GM18867 (cell line): ENCODE results near the gene LPIN3.

Source experiments
- ATAC-seq: cut with Tn5 transposase; IDR thresholded peaks from one replicate; pipeline ENCODE4 v1.9.1; 2021; ENCODE audit warnings: mild to moderate bottlenecking, moderate library complexity; ENCODE audit not compliant: unreplicated experiment

The LPIN3 gene

GRCh38 chr20:41390889-41391288 is 50.3 kb downstream of the LPIN3 start:
- no peak for ATAC-seq

DNA sequence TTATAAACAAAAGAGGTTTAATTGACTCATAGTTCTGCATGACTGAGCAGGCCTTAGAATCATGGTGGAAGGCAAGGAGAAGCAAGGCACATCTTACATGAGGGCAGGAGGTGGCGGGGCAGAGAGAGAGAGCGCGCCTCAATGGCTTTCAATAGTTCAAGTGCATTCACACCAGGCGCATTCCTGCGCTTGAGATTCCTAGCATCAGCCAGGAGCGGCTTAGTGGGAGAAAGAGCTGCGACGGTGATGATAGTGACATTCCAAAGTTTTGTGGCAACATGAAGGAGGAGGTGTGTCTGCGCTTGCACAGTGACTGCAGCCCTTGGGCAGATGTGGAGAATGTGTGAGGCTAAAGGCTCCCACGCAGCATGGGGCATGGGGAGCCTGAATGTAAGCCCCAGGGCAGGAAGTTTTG is 51.0 kb downstream of the LPIN3 start:
- no peak for ATAC-seq

- no peak for ATAC-seq
Measured at GRCh38 chr20:41392295-41392694, 51.7 kb downstream of the LPIN3 start.

- ATAC-seq: no peak
Measured at GRCh38 chr20:41392871-41393704, 52.5 kb downstream of the LPIN3 start.

DNA sequence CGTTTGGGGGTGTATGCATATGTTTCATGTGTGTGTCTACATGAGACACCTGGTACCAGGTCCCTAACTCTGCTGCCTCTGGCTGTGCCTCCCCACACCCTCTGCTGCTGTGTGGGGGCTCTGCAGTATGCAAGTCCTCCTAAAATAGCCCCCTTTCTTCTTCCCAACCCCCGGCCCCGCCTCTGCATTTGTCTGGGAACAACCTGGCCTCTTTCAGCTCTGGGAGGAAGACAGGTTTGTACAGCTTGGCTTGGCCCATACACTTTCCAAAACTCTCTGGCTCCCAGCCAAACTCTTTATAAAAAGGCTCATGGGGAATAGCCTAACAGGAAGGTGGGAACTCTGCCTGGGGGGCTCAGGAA is 53.1 kb downstream of the LPIN3 start:
- no peak for ATAC-seq

DNA sequence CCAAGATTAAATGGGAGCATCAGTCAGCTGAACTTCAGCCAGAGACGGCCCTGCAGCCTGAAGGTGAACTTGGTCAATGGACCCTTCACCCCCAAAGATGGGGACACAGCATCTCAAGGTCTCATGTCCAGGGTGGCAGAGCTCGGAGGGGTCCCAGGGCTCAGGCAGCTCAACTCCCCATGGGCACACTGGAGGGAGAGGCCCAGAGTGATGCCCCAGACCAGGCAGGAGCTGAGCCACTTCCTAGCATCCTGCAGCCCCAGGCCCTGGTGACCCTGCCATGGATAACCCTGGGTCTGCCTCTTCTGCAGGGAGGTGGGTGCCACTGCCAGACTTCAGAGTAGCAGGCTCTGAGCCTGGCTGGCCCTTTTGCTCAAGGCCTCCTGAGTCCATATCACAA is 53.5 kb downstream of the LPIN3 start:
- no peak for ATAC-seq

DNA sequence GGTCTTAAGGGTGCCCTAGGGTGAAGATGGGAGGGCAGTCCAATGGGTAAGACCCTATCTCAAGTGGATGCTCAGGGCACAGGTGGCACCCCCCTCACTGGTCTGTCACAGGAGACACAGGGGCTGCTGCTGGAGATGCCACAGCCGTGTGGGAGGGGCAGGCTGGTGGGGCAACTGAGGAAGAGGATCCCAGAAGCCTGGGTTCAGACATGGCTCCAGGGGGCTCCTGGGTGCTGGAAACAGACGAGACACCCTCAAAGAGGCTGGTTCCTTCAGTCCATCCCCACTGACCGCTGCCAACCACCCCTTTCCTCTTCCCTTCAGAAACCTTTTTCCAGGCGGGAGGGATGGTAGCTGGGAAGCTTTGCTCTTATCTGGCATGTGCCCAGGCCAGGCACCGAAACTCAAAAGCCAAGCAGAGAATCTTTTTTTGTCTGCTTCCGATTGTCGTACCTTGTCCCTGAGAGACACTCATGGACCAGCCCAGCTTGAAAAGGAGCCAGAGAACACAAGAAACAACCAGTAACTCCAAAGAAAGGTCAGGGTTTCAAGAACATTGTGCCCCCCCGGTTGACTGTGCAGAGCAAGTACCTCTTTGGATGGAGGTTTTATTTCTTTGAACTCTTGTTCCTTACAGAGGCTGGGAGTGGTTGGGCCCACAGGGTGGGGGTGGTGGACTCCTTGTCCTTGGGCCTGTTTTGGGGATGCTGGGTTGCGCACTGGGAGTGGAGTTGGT is 54.5 kb downstream of the LPIN3 start:
- ATAC-seq: no peak

GRCh38 chr20:41395667-41396664 is 55.3 kb downstream of the LPIN3 start:
- ATAC-seq: no peak

DNA sequence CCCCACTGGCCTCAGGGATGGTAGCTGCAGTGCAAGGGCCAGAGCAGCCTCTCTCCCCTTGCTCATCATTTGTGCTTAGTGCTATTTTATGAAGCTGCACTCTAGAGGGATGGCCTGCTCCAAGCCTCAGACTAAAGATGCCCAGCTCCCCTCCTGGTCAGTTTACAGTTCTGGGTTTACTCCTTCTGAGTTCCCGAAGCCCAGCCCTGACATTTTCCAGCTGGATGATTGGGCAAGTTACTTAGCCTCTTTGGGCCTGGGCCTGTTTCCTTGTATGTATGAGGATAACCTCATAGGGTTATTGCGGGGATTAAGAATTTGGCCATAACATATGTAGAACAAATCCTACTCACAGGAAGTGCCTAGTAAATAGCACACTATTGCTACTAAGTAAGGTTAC is 57.8 kb downstream of the LPIN3 start:
- ATAC-seq: no peak

DNA sequence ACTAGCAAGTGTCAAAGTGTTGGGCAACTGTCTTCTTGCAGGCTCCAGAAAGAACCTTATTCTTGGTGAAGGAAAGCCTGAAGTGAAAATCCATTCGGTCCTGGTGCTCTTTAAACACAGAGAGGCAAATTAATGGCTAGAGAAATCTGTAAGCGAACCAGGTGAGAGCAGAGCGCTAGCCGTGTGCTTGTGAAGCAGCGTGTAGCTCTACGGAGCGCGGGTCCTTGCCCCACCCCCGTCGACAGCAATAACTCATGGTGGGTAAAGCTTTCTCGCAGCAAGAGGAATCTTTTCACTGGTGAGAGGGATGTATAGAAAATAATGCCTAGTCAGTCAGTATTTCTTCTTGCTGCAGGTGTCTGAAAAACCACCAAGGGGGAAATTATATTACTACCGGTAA is 63.0 kb downstream of the LPIN3 start:
- ATAC-seq: no peak

GRCh38 chr20:41405436-41405835 is 64.8 kb downstream of the LPIN3 start:
- no peak for ATAC-seq

DNA sequence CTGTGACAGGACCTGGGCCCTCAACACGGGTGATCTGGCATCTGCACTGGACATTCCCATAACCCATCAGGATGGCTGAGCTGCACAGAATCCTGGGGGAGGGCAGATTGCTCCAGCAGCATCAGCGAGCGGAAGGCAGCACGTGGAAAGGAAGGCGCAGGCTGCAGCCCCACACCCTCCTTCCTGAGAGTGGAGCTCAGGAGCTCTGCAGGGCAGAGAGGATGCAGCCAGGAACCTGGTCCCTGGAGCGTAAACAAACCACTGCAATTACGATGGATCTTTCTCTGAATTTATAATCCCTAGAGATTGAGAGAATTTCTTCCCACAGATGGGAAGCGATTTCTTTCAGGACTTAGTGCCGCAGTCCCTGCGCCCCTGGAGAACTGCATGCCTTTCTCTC is 65.7 kb downstream of the LPIN3 start:
- ATAC-seq: no peak

- ATAC-seq: no peak
Measured at GRCh38 chr20:41406896-41407444, 66.3 kb downstream of the LPIN3 start.

GRCh38 chr20:41407607-41408006 is 67.0 kb downstream of the LPIN3 start:
- ATAC-seq: no peak

DNA sequence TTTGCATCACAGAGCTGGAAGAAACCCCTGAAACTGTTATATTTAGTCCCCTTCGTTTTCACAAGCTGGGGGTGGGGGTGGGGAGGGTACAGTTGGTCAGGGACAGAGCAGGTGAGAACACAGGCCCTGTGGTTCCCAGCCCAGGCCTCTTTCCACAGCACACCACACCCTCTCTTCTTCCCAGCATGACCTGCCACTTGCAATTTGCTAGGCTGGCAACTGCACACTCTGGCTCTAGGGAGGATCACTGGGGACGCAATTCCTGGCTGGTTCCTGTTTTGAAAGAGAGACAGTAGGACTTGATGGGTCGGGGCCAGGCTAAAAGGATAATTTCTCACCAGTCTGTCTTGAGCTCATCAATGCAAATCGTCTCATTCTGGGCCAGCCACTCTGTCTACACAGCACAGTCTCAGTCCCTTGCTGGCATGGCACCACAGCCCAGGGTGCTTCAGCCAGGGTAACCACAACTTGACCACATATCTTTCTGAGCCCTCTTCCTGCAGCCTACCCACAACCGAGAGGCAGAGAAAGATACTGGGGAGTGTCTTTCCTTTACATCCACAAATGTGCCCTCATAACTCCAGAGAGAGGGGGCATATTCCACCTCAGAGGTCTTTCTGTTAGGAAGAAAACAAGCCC is 67.7 kb downstream of the LPIN3 start:
- ATAC-seq: peak; percentile 83

- ATAC-seq: no peak
Measured at GRCh38 chr20:41408986-41409385, 68.4 kb downstream of the LPIN3 start.
